Non-pigmented ciliary epithelial cell (primary cell): ENCODE measurements around the gene B3GNT5.
"Not testable (repeated sequence)": the region's sequence is repeated elsewhere in the genome, so short reads cannot be mapped to it uniquely, and the experiment has no call there.

Source experiments
- DNase-seq: peaks from one replicate; pipeline ENCODE4 v3.0.0-alpha.2; 2010; ENCODE audit warnings: low read depth

Gene B3GNT5

GRCh38 chr3:183252973-183253527 lies at the start of gene B3GNT5:
Gene B3GNT5 (plus strand): TSS chr3:183253253. CDS start chr3:183269799, 16,546 bp downstream.
- DNase-seq, result no peak

- DNase-seq, result no peak
Observed at GRCh38 chr3:183203670-183204069, 49.4 kb upstream of the B3GNT5 start.

- DNase-seq, result no peak
Observed at GRCh38 chr3:183208260-183208659, 44.8 kb upstream of the B3GNT5 start.

- no peak for DNase-seq
Observed at GRCh38 chr3:183208800-183209199, 44.3 kb upstream of the B3GNT5 start.

GRCh38 chr3:183210341-183210740 lies 42.7 kb upstream of the B3GNT5 start:
- DNase-seq, result no peak

GRCh38 chr3:183210862-183211341 lies 42.2 kb upstream of the B3GNT5 start:
- no peak for DNase-seq

- DNase-seq, result no peak
Observed at GRCh38 chr3:183211352-183211751, 41.7 kb upstream of the B3GNT5 start.

GRCh38 chr3:183212096-183212495 lies 41.0 kb upstream of the B3GNT5 start:
- DNase-seq, result no peak

GRCh38 chr3:183212565-183212964 lies 40.5 kb upstream of the B3GNT5 start:
- no peak for DNase-seq

GRCh38 chr3:183213415-183214276 lies 39.4 kb upstream of the B3GNT5 start:
- DNase-seq, result no peak

GRCh38 chr3:183214277-183214612 lies 38.8 kb upstream of the B3GNT5 start:
- DNase-seq, result no peak

GRCh38 chr3:183215591-183216202 lies 37.4 kb upstream of the B3GNT5 start:
- DNase-seq, result no peak

GRCh38 chr3:183217548-183218332 lies 35.3 kb upstream of the B3GNT5 start:
- no peak for DNase-seq

GRCh38 chr3:183218826-183219225 lies 34.2 kb upstream of the B3GNT5 start:
- DNase-seq, result no peak

GRCh38 chr3:183220828-183221227 lies 32.2 kb upstream of the B3GNT5 start:
- DNase-seq, result no peak

GRCh38 chr3:183222631-183223235 lies 30.3 kb upstream of the B3GNT5 start:
- no peak for DNase-seq

- no peak for DNase-seq
Observed at GRCh38 chr3:183224180-183224970, 28.7 kb upstream of the B3GNT5 start.

- DNase-seq, result no peak
Observed at GRCh38 chr3:183226333-183226890, 26.6 kb upstream of the B3GNT5 start.

GRCh38 chr3:183227586-183227985 lies 25.5 kb upstream of the B3GNT5 start:
- DNase-seq, result no peak

GRCh38 chr3:183229178-183229577 lies 23.9 kb upstream of the B3GNT5 start:
- no peak for DNase-seq

GRCh38 chr3:183230251-183230650 lies 22.8 kb upstream of the B3GNT5 start:
- not testable (repeated sequence) for DNase-seq
